Cerebellar nuclear complex (tissue), 1 donor: ENCODE results near the gene ZNF776.
"Not testable (repeated sequence)": the region's sequence is repeated elsewhere in the genome, so short reads cannot be mapped to it uniquely, and the experiment has no call there.

Experiments used
- DNase-seq, 2 experiments: peaks; one replicate each; lab custom pipeline; 2025; lab: John Stamatoyannopoulos, UW

ZNF776 gene

GRCh38 chr19:57778336-57778735 is 31.7 kb downstream of the ZNF776 start:
- DNase-seq, result no peak

GRCh38 chr19:57779220-57779845 is 32.7 kb downstream of the ZNF776 start:
- no peak for DNase-seq

GRCh38 chr19:57786286-57786685 is 39.7 kb downstream of the ZNF776 start:
- DNase-seq, result no peak

- no peak for DNase-seq
These were observed 40.3 kb downstream of the ZNF776 start for GRCh38 chr19:57786906-57787305.

GRCh38 chr19:57788114-57788692 is 41.6 kb downstream of the ZNF776 start:
- DNase-seq, result no peak

GRCh38 chr19:57789288-57789687 is 42.7 kb downstream of the ZNF776 start:
- DNase-seq, result no peak

- DNase-seq, result not testable (repeated sequence)
These were observed 50.0 kb downstream of the ZNF776 start for GRCh38 chr19:57796580-57796979.

- DNase-seq, result no peak
These were observed 54.1 kb downstream of the ZNF776 start for GRCh38 chr19:57800696-57801095.

GRCh38 chr19:57802269-57802668 is 55.7 kb downstream of the ZNF776 start:
- no peak for DNase-seq

- no peak for DNase-seq
These were observed 56.6 kb downstream of the ZNF776 start for GRCh38 chr19:57803265-57803593.

- no peak for DNase-seq
These were observed 57.1 kb downstream of the ZNF776 start for GRCh38 chr19:57803594-57804325.

- no peak for DNase-seq
These were observed 60.9 kb downstream of the ZNF776 start for GRCh38 chr19:57807541-57807940.
